PC-9 (cell line): ENCODE measurements around the gene PSMD6. TPM values are rescaled to one million over a fixed set of nuclear protein-coding genes. Genes with fewer than 3 reads are reported as not detected.

Experiments
- BruUV-seq: library from RNA; stranded (reverse); fragments of 400-500 nt; replicated peaks from 2 replicates; lab custom pipeline; 2021; lab: Mats Ljungman, UMichigan
- CTCF ChIA-PET: fragments of 300-600 bp; sonication (Branson Sonifier 250); formaldehyde crosslinking; loops from one replicate; lab custom pipeline; 2022; ENCODE audit warnings: antibody characterized with exemption; lab: Charles Lee
- POLR2A ChIA-PET: fragments of 300-600 bp; sonication (Branson Sonifier 250); formaldehyde crosslinking; loops from one replicate; lab custom pipeline; 2022; ENCODE audit warnings: antibody characterized with exemption; ENCODE audit not compliant: unreplicated experiment; lab: Charles Lee
- DNase-seq, 2 experiments: peaks; one replicate each; pipeline versions ENCODE4 v3.0.0 to v3.0.0-alpha.2; 2015 to 2022; ENCODE audit warnings: mixed read lengths in 1 of 2
- H2AFZ ChIP-seq: fragments of 200-600 bp; sonication (generic); 2 replicates; pipeline ENCODE4 v1.8.1; 2017; ENCODE audit warnings: antibody characterized with exemption
- H3F3A ChIP-seq: fragments of 200-600 bp; sonication (generic); 2 replicates; pipeline ENCODE4 v1.8.1; 2017; ENCODE audit warnings: antibody characterized with exemption, mild to moderate bottlenecking, low read depth; ENCODE audit not compliant: insufficient read depth
- H3K27ac ChIP-seq: fragments of 200-600 bp; sonication (generic); 2 replicates; pipeline ENCODE4 v1.6.1; 2016; ENCODE audit warnings: mixed run types
- H3K27me3 ChIP-seq: fragments of 200-600 bp; sonication (generic); 2 replicates; pipeline ENCODE4 v1.6.1; 2016; ENCODE audit warnings: low read depth, mixed run types; ENCODE audit not compliant: insufficient read depth
- H3K36me3 ChIP-seq: fragments of 200-600 bp; sonication (generic); 2 replicates; pipeline ENCODE4 v1.6.1; 2016; ENCODE audit warnings: low read depth, mixed run types
- H3K4me1 ChIP-seq: fragments of 200-600 bp; sonication (generic); replicated peaks from 2 replicates; pipeline ENCODE4 v1.6.1; 2016; ENCODE audit warnings: mixed run types; ENCODE audit not compliant: insufficient read depth
- H3K4me2 ChIP-seq: fragments of 200-600 bp; sonication (generic); 2 replicates; pipeline ENCODE4 v1.6.1; 2017; ENCODE audit warnings: mixed run types
- H3K4me3 ChIP-seq: fragments of 200-600 bp; sonication (generic); 2 replicates; pipeline ENCODE4 v1.6.1; 2016; ENCODE audit warnings: mixed run types
- H3K79me2 ChIP-seq: fragments of 200-600 bp; sonication (generic); 2 replicates; pipeline ENCODE4 v1.6.1; 2017; ENCODE audit warnings: low read depth, mixed run types
- H3K9me2 ChIP-seq: fragments of 200-600 bp; sonication (generic); 2 replicates; pipeline ENCODE4 v1.8.1; 2017; ENCODE audit warnings: mild to moderate bottlenecking; ENCODE audit not compliant: insufficient read depth
- H3K9me3 ChIP-seq: fragments of 200-600 bp; sonication (generic); 2 replicates; pipeline ENCODE4 v1.8.1; 2016; ENCODE audit warnings: low read depth; ENCODE audit not compliant: insufficient read depth
- H4K20me1 ChIP-seq: fragments of 200-600 bp; sonication (generic); 2 replicates; pipeline ENCODE4 v1.8.1; 2017; ENCODE audit not compliant: insufficient read depth
- CTCF ChIP-seq: fragments of 200-600 bp; sonication (generic); conservative IDR thresholded peaks from 2 replicates; pipeline ENCODE4 v1.6.1; 2017; ENCODE audit warnings: mixed run types, antibody characterized with exemption, mild to moderate bottlenecking, moderate library complexity
- EZH2 ChIP-seq: fragments of 200-600 bp; sonication (generic); IDR thresholded peaks from 2 replicates; pipeline ENCODE4 v1.8.0; 2017; ENCODE audit warnings: antibody characterized with exemption, low read depth
- intact Hi-C: fragments of 100-400 bp; cut with micrococcal nuclease; formaldehyde crosslinking; loops from one replicate; pipeline ENCODE4 v1.10.0; 2022; ENCODE audit not compliant: unreplicated experiment
- total RNA-seq: library from RNA; stranded (reverse); gene quantifications from 2 replicates; pipeline ENCODE4 v1.2.3, GENCODE V29; 2021

Gene PSMD6
- total RNA-seq, 1 experiment from 2014 or later = 68.8 TPM

- Histone ChIP-seq H3K9me2 (no peaks in the 10 kb centered on the region), H4K20me1 (0 out of 2 replicates have a peak, but pooled peaks cover 8% of the 10 kb centered on the region), H3K9me3 (no peaks in the 10 kb centered on the region), H3K27ac (no peak overlapping the region), H2AFZ (no peak overlapping the region), H3K27me3 (no peaks in the 10 kb centered on the region), H3K4me2 (no peak overlapping the region), H3K4me3 (no peak overlapping the region), H3F3A (no peaks in the 10 kb centered on the region; the same call in 1 of the 2 replicates), H3K4me1 (no peaks in the 10 kb centered on the region), H3K79me2 (no peaks in the 10 kb centered on the region), H3K36me3 (peaks cover 35% of the 10 kb centered on the region; the same call in 1 of the 2 replicates)
- CTCF ChIA-PET = no interaction called here
- no TSS peak for BruUV-seq
- POLR2A ChIA-PET = no interaction called here
- intact Hi-C loops = no loop called here
- no peak for DNase-seq
- TF ChIP-seq CTCF = no peak
- no peak for TF ChIP-seq EZH2
Observed at GRCh38 chr3:64011685-64012084, 11.6 kb downstream of the PSMD6 start.

- no peaks in the 10 kb centered on the region for H3K4me1 ChIP-seq
- no TSS peak for BruUV-seq
- ChIA-PET CTCF (no interaction called here), POLR2A (interaction anchor here (0.6 kb wide), 3 partner anchors 21 to 556 kb away, joined by 4 to 8 read pairs (median 5); no protein-coding TSS in a partner anchor)
- intact Hi-C loops = no loop called here
- H3K9me2 ChIP-seq = no peaks in the 10 kb centered on the region
- DNase-seq = no peak
- no peaks in the 10 kb centered on the region for H3K9me3 ChIP-seq
- no peaks in the 10 kb centered on the region; the same call in 1 of the 2 replicates for H3F3A ChIP-seq
- peaks cover 35% of the 10 kb centered on the region; the same call in 1 of the 2 replicates for H3K36me3 ChIP-seq
- TF ChIP-seq CTCF (no peak), EZH2 (no peak)
- no peak overlapping the region for H2AFZ ChIP-seq
- H3K27me3 ChIP-seq = no peaks in the 10 kb centered on the region
- H4K20me1 ChIP-seq = 0 out of 2 replicates have a peak, but pooled peaks cover 8% of the 10 kb centered on the region
- H3K4me3 ChIP-seq = no peak overlapping the region
- no peak overlapping the region for H3K27ac ChIP-seq
- no peaks in the 10 kb centered on the region for H3K79me2 ChIP-seq
- H3K4me2 ChIP-seq = no peak overlapping the region
Observed at GRCh38 chr3:64010199-64010598, 13.1 kb downstream of the PSMD6 start.

GRCh38 chr3:64009528-64009927 lies 13.8 kb downstream of the PSMD6 start:
- no peak overlapping the region for H3K27ac ChIP-seq
- DNase-seq = no peak
- no peak for TF ChIP-seq CTCF
- TF ChIP-seq EZH2 = no peak
- H2AFZ ChIP-seq = no peak overlapping the region
- CTCF ChIA-PET = no interaction called here
- no TSS peak for BruUV-seq
- POLR2A ChIA-PET = interaction anchor here (0.6 kb wide), 1 partner anchor 556 kb away, joined by 4 read pairs; no protein-coding TSS in a partner anchor
- H3K4me1 ChIP-seq = no peaks in the 10 kb centered on the region
- peaks cover 35% of the 10 kb centered on the region; the same call in 1 of the 2 replicates for H3K36me3 ChIP-seq
- no peak overlapping the region for H3K4me2 ChIP-seq
- H4K20me1 ChIP-seq = 0 out of 2 replicates have a peak, but pooled peaks cover 8% of the 10 kb centered on the region
- H3F3A ChIP-seq = no peaks in the 10 kb centered on the region; the same call in 1 of the 2 replicates
- H3K4me3 ChIP-seq = no peak overlapping the region
- H3K79me2 ChIP-seq = no peaks in the 10 kb centered on the region
- H3K27me3 ChIP-seq = no peaks in the 10 kb centered on the region
- no peaks in the 10 kb centered on the region for H3K9me3 ChIP-seq
- intact Hi-C loops = loop anchor here (5.0 kb wide), 1 partner anchor 657 kb away; no protein-coding TSS in a partner anchor
- no peaks in the 10 kb centered on the region for H3K9me2 ChIP-seq
